Fibroblast of skin of right biceps (primary cell): ENCODE results near the gene RMND5B.
A peak's percentile ranks its signal among the peaks of the same experiment; 100 is the strongest.
"Not testable (repeated sequence)": the region's sequence is repeated elsewhere in the genome, so short reads cannot be mapped to it uniquely, and the experiment has no call there.

ENCODE experiments used
- DNase-seq: peaks from one replicate; pipeline ENCODE4 v3.0.0-alpha.2; 2013

The RMND5B gene

GRCh38 chr5:178114325-178115135 lies 16.3 kb upstream of the RMND5B start:
- no peak for DNase-seq

- no peak for DNase-seq
These were observed 15.5 kb upstream of the RMND5B start for GRCh38 chr5:178115136-178115813.

GRCh38 chr5:178115814-178116142 lies 15.0 kb upstream of the RMND5B start:
- no peak for DNase-seq

- DNase-seq, result no peak
These were observed 14.5 kb upstream of the RMND5B start for GRCh38 chr5:178116143-178116885.

- no peak for DNase-seq
These were observed 12.7 kb upstream of the RMND5B start for GRCh38 chr5:178117923-178118701.

- DNase-seq, result no peak
These were observed 10.8 kb upstream of the RMND5B start for GRCh38 chr5:178119915-178120606.

- peak; percentile 82 for DNase-seq
These were observed 10.0 kb upstream of the RMND5B start for GRCh38 chr5:178120607-178121357.

GRCh38 chr5:178121391-178122276 lies 9.2 kb upstream of the RMND5B start:
- DNase-seq, result peak; percentile 5

GRCh38 chr5:178122346-178122745 lies 8.5 kb upstream of the RMND5B start:
- no peak for DNase-seq

- no peak for DNase-seq
These were observed 7.5 kb upstream of the RMND5B start for GRCh38 chr5:178123094-178123965.

GRCh38 chr5:178123966-178124925 lies 6.6 kb upstream of the RMND5B start:
- no peak for DNase-seq

GRCh38 chr5:178125253-178125906 lies 5.4 kb upstream of the RMND5B start:
- no peak for DNase-seq

- no peak for DNase-seq
These were observed 4.3 kb upstream of the RMND5B start for GRCh38 chr5:178126556-178126955.

- not testable (repeated sequence) for DNase-seq
These were observed 3.4 kb upstream of the RMND5B start for GRCh38 chr5:178127300-178128009.

- no peak for DNase-seq
These were observed 1.5 kb upstream of the RMND5B start for GRCh38 chr5:178129296-178129695.

- not testable (repeated sequence) for DNase-seq
These were observed 609 bp upstream of the RMND5B start for GRCh38 chr5:178130234-178130575.

- DNase-seq, result no peak
These were observed 707 bp downstream of the RMND5B start for GRCh38 chr5:178131446-178131996.
